K562 (cell line): ENCODE results near the gene PAFAH2. TPM values are rescaled to one million over a fixed set of nuclear protein-coding genes. Genes with fewer than 3 reads are reported as not detected.

Experiments
- ESRRB ChIP-seq: fragments of 250-450 bp; sonication (Bioruptor Pico); IDR thresholded peaks from 2 replicates; pipeline ENCODE4 v1.5.0; 2020; ENCODE audit warnings: mild to moderate bottlenecking, moderate library complexity, borderline replicate concordance
- GTF2E2 ChIP-seq: fragments of 200-800 bp; sonication (Bioruptor generic); IDR thresholded peaks from 2 replicates; pipeline ENCODE4 v1.6.1; 2016; ENCODE audit warnings: missing genetic modification characterization, missing compliant biosample characterization
- KDM5B ChIP-seq: fragments of 200-600 bp; sonication (generic); IDR thresholded peaks from 2 replicates; pipeline ENCODE4 v1.6.1; 2012; ENCODE audit warnings: low read depth, mild to moderate bottlenecking, moderate library complexity, low read length, control low read depth, inconsistent platforms; ENCODE audit not compliant: insufficient replicate concordance
- NR3C1 ChIP-seq: sonication (generic); formaldehyde crosslinking; IDR thresholded peaks from 2 replicates; pipeline ENCODE4 v1.8.1; 2022; ENCODE audit warnings: missing genetic modification reagents
- PCBP2 ChIP-seq: fragments of 200-400 bp; formaldehyde crosslinking; IDR thresholded peaks from 2 replicates; pipeline ENCODE4 v1.6.1; 2018; ENCODE audit warnings: low read length, low read depth, mild to moderate bottlenecking, moderate library complexity; ENCODE audit not compliant: poor library complexity, severe bottlenecking
- ZBED1 ChIP-seq: IDR thresholded peaks from 2 replicates; pipeline ENCODE4 v1.6.1; 2014
- ZKSCAN3 ChIP-seq: fragments of 250-450 bp; sonication (Bioruptor Pico); IDR thresholded peaks from 2 replicates; pipeline ENCODE4 v1.4.0; 2020
- ZNF699 ChIP-seq: fragments of 250-450 bp; sonication (Bioruptor Pico); IDR thresholded peaks from 2 replicates; pipeline ENCODE4 v1.8.0; 2021; ENCODE audit warnings: mild to moderate bottlenecking, moderate library complexity; ENCODE audit not compliant: insufficient replicate concordance
- polyA plus RNA-seq, 8 experiments: library from polyadenylated mRNA; depleted of rRNA in 4 of 8; stranded (reverse) in 5 of 8; unstranded in 3 of 8; fragments of >200 nt; fragmentation: Nextera tagmentation in 2 of 8; fragmentation: Illumina TruSeq in 1 of 8; extraction: Ambion mirVana in 2 of 8; extraction: Trizol in 1 of 8; gene quantifications; 2 replicates each; pipeline versions ENCODE4 v1.2.1 to v1.2.3, GENCODE V29; 2011 to 2014; ENCODE audit warnings: inconsistent platforms in 1 of 8, missing spikeins in 1 of 8
- total RNA-seq, 7 experiments: library from RNA; depleted of rRNA in 6 of 7; stranded (reverse); fragments of >200 nt in 6 of 7; fragmentation: Illumina TruSeq in 2 of 7; extraction: Trizol in 2 of 7; gene quantifications; 2 replicates each; pipeline versions ENCODE4 v1.2.1 to v1.2.3, GENCODE V29; 2011 to 2021; ENCODE audit warnings: low replicate concordance in 1 of 7
- TF ChIP-seq, protein P1 (sequence below): sonication (generic); formaldehyde crosslinking; IDR thresholded peaks from 2 replicates; pipeline ENCODE4 v1.8.1; 2022; ENCODE audit warnings: missing genetic modification reagents
- TF ChIP-seq, protein P2 (sequence below): fragments of 450-650 bp; IDR thresholded peaks from 2 replicates; pipeline ENCODE4 v1.6.1; 2014; ENCODE audit warnings: low read depth, mild to moderate bottlenecking, moderate library complexity, borderline replicate concordance
- TF ChIP-seq, protein P3 (sequence below): fragments of 450-650 bp; conservative IDR thresholded peaks from 2 replicates; pipeline ENCODE4 v1.6.1; 2016; ENCODE audit warnings: missing genetic modification characterization, low read depth, mild to moderate bottlenecking, control low read depth, missing compliant biosample characterization
- TF ChIP-seq, protein P4 (sequence below): fragments of 450-650 bp; IDR thresholded peaks from 2 replicates; pipeline ENCODE4 v1.6.1; 2016; ENCODE audit warnings: low read depth

The PAFAH2 gene
- total and polyA plus RNA-seq, 9 of the 15 experiments (the other 6 are each of a cell fraction or from before 2014, with no cell fraction given) = 4.2 to 10.9 (median 6.8) TPM

DNA sequence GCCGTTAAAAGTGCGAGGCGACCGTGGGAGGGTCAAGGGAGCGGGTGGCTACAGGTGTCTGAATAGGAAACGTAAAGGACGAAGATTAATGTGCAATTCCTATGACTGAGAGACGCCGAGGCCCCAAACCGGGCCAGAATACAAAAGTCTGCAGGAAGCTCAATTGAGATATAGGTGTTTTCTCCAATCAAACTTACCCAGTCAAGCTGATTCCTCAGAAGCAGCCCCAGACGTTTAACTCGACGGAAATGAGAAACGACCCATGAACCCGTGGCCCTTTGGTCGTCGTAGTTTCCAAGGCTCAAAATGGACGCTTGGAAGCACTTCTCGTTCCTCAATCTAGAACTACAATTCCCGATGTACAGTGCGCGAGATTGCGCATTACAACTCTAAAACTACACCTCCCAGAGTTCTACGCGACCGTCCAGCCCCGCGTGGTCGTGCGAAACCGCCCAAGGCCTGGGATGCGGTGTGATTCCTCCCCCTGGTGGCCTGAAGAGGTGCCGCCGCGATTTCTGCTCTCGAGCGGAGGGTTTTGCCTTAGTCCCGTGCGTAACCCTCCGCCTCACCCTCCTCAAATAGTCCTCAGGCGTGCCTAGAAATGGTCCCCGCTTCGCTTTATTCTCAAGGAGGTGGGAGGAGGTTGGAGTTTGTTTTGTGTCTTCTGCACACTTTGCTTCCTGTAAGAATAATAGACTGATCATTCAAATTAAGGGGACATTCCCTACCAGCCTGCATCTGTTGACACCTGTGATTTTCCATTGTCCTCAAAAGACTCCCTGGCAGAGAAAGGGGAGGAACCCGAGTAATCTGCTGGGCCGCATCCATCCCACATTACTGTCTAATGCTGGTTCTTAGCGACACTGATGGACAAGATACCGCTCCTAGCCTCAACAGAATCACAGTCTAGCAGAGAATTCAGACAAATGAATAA, at the start of gene PAFAH2 (continued):
- TF ChIP-seq, protein P1, sequence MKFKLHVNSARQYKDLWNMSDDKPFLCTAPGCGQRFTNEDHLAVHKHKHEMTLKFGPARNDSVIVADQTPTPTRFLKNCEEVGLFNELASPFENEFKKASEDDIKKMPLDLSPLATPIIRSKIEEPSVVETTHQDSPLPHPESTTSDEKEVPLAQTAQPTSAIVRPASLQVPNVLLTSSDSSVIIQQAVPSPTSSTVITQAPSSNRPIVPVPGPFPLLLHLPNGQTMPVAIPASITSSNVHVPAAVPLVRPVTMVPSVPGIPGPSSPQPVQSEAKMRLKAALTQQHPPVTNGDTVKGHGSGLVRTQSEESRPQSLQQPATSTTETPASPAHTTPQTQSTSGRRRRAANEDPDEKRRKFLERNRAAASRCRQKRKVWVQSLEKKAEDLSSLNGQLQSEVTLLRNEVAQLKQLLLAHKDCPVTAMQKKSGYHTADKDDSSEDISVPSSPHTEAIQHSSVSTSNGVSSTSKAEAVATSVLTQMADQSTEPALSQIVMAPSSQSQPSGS = no peak
- TF ChIP-seq, protein P2, sequence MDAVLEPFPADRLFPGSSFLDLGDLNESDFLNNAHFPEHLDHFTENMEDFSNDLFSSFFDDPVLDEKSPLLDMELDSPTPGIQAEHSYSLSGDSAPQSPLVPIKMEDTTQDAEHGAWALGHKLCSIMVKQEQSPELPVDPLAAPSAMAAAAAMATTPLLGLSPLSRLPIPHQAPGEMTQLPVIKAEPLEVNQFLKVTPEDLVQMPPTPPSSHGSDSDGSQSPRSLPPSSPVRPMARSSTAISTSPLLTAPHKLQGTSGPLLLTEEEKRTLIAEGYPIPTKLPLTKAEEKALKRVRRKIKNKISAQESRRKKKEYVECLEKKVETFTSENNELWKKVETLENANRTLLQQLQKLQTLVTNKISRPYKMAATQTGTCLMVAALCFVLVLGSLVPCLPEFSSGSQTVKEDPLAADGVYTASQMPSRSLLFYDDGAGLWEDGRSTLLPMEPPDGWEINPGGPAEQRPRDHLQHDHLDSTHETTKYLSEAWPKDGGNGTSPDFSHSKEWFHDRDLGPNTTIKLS = peak; percentile 99
- no peak for TF ChIP-seq ESRRB (CRISPR knock-in tag)
- TF ChIP-seq ZNF699 (CRISPR knock-in tag) = no peak
- TF ChIP-seq KDM5B = peak; percentile 74
- no peak for TF ChIP-seq ZBED1
- TF ChIP-seq ZKSCAN3 (CRISPR knock-in tag) = no peak
- TF ChIP-seq, protein P3, sequence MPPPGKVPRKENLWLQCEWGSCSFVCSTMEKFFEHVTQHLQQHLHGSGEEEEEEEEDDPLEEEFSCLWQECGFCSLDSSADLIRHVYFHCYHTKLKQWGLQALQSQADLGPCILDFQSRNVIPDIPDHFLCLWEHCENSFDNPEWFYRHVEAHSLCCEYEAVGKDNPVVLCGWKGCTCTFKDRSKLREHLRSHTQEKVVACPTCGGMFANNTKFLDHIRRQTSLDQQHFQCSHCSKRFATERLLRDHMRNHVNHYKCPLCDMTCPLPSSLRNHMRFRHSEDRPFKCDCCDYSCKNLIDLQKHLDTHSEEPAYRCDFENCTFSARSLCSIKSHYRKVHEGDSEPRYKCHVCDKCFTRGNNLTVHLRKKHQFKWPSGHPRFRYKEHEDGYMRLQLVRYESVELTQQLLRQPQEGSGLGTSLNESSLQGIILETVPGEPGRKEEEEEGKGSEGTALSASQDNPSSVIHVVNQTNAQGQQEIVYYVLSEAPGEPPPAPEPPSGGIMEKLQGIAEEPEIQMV (tag) = peak; percentile 54; the same call in 1 of the 2 replicates
- TF ChIP-seq NR3C1 (CRISPR knock-in tag) = no peak
- 0 out of 2 replicates have a peak, but pooled peaks have one; percentile 44 for TF ChIP-seq GTF2E2
- TF ChIP-seq, protein P4, sequence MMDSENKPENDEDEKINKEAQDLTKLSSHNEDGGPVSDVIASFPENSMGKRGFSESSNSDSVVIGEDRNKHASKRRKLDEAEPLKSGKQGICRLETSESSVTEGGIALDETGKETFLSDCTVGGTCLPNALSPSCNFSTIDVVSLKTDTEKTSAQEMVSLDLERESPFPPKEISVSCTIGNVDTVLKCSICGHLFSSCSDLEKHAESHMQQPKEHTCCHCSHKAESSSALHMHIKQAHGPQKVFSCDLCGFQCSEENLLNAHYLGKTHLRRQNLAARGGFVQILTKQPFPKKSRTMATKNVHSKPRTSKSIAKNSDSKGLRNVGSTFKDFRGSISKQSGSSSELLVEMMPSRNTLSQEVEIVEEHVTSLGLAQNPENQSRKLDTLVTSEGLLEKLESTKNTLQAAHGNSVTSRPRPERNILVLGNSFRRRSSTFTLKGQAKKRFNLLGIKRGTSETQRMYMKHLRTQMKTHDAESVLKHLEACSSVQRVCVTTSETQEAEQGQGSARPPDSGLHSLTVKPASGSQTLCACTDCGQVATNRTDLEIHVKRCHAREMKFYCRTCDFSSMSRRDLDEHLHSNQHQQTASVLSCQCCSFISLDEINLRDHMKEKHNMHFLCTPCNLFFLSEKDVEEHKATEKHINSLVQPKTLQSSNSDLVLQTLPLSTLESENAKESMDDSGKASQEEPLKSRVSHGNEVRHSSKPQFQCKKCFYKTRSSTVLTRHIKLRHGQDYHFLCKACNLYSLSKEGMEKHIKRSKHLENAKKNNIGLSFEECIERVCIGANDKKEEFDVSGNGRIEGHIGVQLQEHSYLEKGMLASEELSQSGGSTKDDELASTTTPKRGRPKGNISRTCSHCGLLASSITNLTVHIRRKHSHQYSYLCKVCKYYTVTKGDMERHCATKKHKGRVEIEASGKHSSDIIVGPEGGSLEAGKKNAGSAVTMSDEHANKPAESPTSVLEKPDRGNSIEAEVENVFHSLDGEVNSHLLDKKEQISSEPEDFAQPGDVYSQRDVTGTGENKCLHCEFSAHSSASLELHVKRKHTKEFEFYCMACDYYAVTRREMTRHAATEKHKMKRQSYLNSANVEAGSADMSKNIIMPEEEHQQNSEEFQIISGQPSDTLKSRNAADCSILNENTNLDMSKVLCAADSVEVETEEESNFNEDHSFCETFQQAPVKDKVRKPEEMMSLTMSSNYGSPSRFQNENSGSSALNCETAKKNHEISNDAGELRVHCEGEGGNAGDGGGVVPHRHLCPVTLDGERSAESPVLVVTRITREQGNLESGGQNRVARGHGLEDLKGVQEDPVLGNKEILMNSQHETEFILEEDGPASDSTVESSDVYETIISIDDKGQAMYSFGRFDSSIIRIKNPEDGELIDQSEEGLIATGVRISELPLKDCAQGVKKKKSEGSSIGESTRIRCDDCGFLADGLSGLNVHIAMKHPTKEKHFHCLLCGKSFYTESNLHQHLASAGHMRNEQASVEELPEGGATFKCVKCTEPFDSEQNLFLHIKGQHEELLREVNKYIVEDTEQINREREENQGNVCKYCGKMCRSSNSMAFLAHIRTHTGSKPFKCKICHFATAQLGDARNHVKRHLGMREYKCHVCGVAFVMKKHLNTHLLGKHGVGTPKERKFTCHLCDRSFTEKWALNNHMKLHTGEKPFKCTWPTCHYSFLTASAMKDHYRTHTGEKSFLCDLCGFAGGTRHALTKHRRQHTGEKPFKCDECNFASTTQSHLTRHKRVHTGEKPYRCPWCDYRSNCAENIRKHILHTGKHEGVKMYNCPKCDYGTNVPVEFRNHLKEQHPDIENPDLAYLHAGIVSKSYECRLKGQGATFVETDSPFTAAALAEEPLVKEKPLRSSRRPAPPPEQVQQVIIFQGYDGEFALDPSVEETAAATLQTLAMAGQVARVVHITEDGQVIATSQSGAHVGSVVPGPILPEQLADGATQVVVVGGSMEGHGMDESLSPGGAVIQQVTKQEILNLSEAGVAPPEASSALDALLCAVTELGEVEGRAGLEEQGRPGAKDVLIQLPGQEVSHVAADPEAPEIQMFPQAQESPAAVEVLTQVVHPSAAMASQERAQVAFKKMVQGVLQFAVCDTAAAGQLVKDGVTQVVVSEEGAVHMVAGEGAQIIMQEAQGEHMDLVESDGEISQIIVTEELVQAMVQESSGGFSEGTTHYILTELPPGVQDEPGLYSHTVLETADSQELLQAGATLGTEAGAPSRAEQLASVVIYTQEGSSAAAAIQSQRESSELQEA = no peak
- TF ChIP-seq PCBP2 = no peak
